Measurements from ENCODE around the gene NKX3-2. TPM values are rescaled to one million over a fixed set of nuclear protein-coding genes. Genes with fewer than 3 reads are reported as not detected.
"Not testable (repeated sequence)": the region's sequence is repeated elsewhere in the genome, so short reads cannot be mapped to it uniquely, and the experiment has no call there.

Gene NKX3-2
- total and polyA plus RNA-seq, 2 experiments from 2014 or later: under 0.01 TPM; not detected in 1

- Histone ChIP-seq H3K9me3 (ENCODE audit: low read depth) (no peaks in the 10 kb centered on the region), H3K36me3 (ENCODE audit: low read depth) (no peaks in the 10 kb centered on the region), H3K27me3 (replicated peaks; ENCODE audit: insufficient read depth) (no peaks in the 10 kb centered on the region), H3K9ac (no peak overlapping the region), H3K27ac (no peak overlapping the region), H3K4me3 (no peak overlapping the region), H3F3A (ENCODE audit: insufficient read depth) (peaks cover 13% of the 10 kb centered on the region), H3K79me2 (ENCODE audit: insufficient read depth) (no peaks in the 10 kb centered on the region), H4K20me1 (ENCODE audit: insufficient read depth) (no peaks in the 10 kb centered on the region), H3K4me2 (ENCODE audit: unreplicated experiment) (no peak overlapping the region), H3K4me1 (ENCODE audit: insufficient read depth) (peaks cover 16% of the 10 kb centered on the region), H3K9me2 (ENCODE audit: insufficient read depth) (no peaks in the 10 kb centered on the region), H2AFZ (no peak overlapping the region)
- DNase-seq: no peak
- TF ChIP-seq EZH2 (IDR thresholded peaks at IDR 0.05; ENCODE audit: insufficient read depth, poor library complexity, severe bottlenecking): no peak
- no peak for TF ChIP-seq EZH2phosphoT487 (IDR thresholded peaks at IDR 0.05; ENCODE audit: insufficient read depth, low read depth)
- 94 to 95% methylated on average over 1 of the region's 1 CpG for WGBS, 2 experiments (ENCODE audit: low coverage in 1 of 2, low lambda C conversion rate in 2 of 2, missing lambda C conversion rate in 2 of 2)
- in situ Hi-C loops (cut with MboI): no loop called here
Measured at GRCh38 chr4:13562876-13563275, 18.6 kb upstream of the NKX3-2 start.

GRCh38 chr4:13561673-13562072 is 17.4 kb upstream of the NKX3-2 start:
- 67 to 76% methylated on average over 4 of the region's 4 CpGs for WGBS, 2 experiments (ENCODE audit: low coverage in 1 of 2, low lambda C conversion rate in 2 of 2, missing lambda C conversion rate in 2 of 2)
- no peaks in the 10 kb centered on the region for H3K9me3 ChIP-seq (ENCODE audit: low read depth)
- H3K36me3 ChIP-seq (ENCODE audit: low read depth): no peaks in the 10 kb centered on the region
- H2AFZ ChIP-seq: no peak overlapping the region
- DNase-seq: no peak
- in situ Hi-C loops (cut with MboI): no loop called here
- no peak overlapping the region for H3K4me3 ChIP-seq
- no peaks in the 10 kb centered on the region for H3K9me2 ChIP-seq (ENCODE audit: insufficient read depth)
- no peaks in the 10 kb centered on the region for H3K27me3 ChIP-seq (replicated peaks; ENCODE audit: insufficient read depth)
- peaks cover 16% of the 10 kb centered on the region for H3K4me1 ChIP-seq (ENCODE audit: insufficient read depth)
- TF ChIP-seq EZH2 (IDR thresholded peaks at IDR 0.05; ENCODE audit: insufficient read depth, poor library complexity, severe bottlenecking) (no peak), EZH2phosphoT487 (IDR thresholded peaks at IDR 0.05; ENCODE audit: insufficient read depth, low read depth) (no peak)
- no peak overlapping the region for H3K9ac ChIP-seq
- H3F3A ChIP-seq (ENCODE audit: insufficient read depth): peaks cover 13% of the 10 kb centered on the region
- H3K79me2 ChIP-seq (ENCODE audit: insufficient read depth): no peaks in the 10 kb centered on the region
- no peak overlapping the region for H3K4me2 ChIP-seq (ENCODE audit: unreplicated experiment)
- H4K20me1 ChIP-seq (ENCODE audit: insufficient read depth): no peaks in the 10 kb centered on the region
- H3K27ac ChIP-seq: no peak overlapping the region

GRCh38 chr4:13560111-13560510 is 15.8 kb upstream of the NKX3-2 start:
- H3K9ac ChIP-seq; H2AFZ ChIP-seq; H3F3A ChIP-seq (ENCODE audit: insufficient read depth); H3K27ac ChIP-seq; in situ Hi-C loops (cut with MboI); H3K9me3 ChIP-seq (ENCODE audit: low read depth); DNase-seq; H3K9me2 ChIP-seq (ENCODE audit: insufficient read depth); H3K79me2 ChIP-seq (ENCODE audit: insufficient read depth); H4K20me1 ChIP-seq (ENCODE audit: insufficient read depth); H3K4me2 ChIP-seq (ENCODE audit: unreplicated experiment); H3K4me3 ChIP-seq; H3K27me3 ChIP-seq (replicated peaks; ENCODE audit: insufficient read depth); H3K36me3 ChIP-seq (ENCODE audit: low read depth): not testable (repeated sequence)
- 74% methylated on average over 5 of the region's 5 CpGs for WGBS, 2 experiments (ENCODE audit: low coverage in 1 of 2, low lambda C conversion rate in 2 of 2, missing lambda C conversion rate in 2 of 2)
- H3K4me1 ChIP-seq (ENCODE audit: insufficient read depth): peaks cover 16% of the 10 kb centered on the region

GRCh38 chr4:13559413-13559812 is 15.1 kb upstream of the NKX3-2 start:
- Histone ChIP-seq H3K4me2 (ENCODE audit: unreplicated experiment) (peak overlapping the region; percentile 48), H3F3A (ENCODE audit: insufficient read depth) (peaks cover 8% of the 10 kb centered on the region), H3K9me2 (ENCODE audit: insufficient read depth) (no peaks in the 10 kb centered on the region), H3K79me2 (ENCODE audit: insufficient read depth) (no peaks in the 10 kb centered on the region), H3K36me3 (ENCODE audit: low read depth) (no peaks in the 10 kb centered on the region), H3K9me3 (ENCODE audit: low read depth) (no peaks in the 10 kb centered on the region), H3K27me3 (replicated peaks; ENCODE audit: insufficient read depth) (no peaks in the 10 kb centered on the region), H3K4me1 (ENCODE audit: insufficient read depth) (peaks cover 16% of the 10 kb centered on the region), H3K4me3 (no peak overlapping the region; the same call in 1 of the 2 replicates), H2AFZ (peak overlapping the region; percentile 20; the same call in 1 of the 2 replicates), H4K20me1 (ENCODE audit: insufficient read depth) (no peaks in the 10 kb centered on the region), H3K27ac (no peak overlapping the region), H3K9ac (no peak overlapping the region)
- in situ Hi-C loops (cut with MboI): loop anchor here (10.0 kb wide), 1 partner anchor 825 kb away; no protein-coding TSS in a partner anchor
- WGBS, 2 experiments (ENCODE audit: low coverage in 1 of 2, low lambda C conversion rate in 2 of 2, missing lambda C conversion rate in 2 of 2): 3 to 6% methylated on average over 2 of the region's 2 CpGs
- TF ChIP-seq EZH2 (IDR thresholded peaks at IDR 0.05; ENCODE audit: insufficient read depth, poor library complexity, severe bottlenecking): no peak
- TF ChIP-seq EZH2phosphoT487 (IDR thresholded peaks at IDR 0.05; ENCODE audit: insufficient read depth, low read depth): no peak
- DNase-seq: peak; percentile 64

GRCh38 chr4:13558881-13559280 is 14.6 kb upstream of the NKX3-2 start:
- Histone ChIP-seq H2AFZ (peak overlapping the region; percentile 20; the same call in 1 of the 2 replicates), H3K4me1 (ENCODE audit: insufficient read depth) (peaks cover 16% of the 10 kb centered on the region), H3K36me3 (ENCODE audit: low read depth) (no peaks in the 10 kb centered on the region), H3F3A (ENCODE audit: insufficient read depth) (peaks cover 8% of the 10 kb centered on the region), H3K9me3 (ENCODE audit: low read depth) (no peaks in the 10 kb centered on the region), H3K9me2 (ENCODE audit: insufficient read depth) (no peaks in the 10 kb centered on the region), H4K20me1 (ENCODE audit: insufficient read depth) (no peaks in the 10 kb centered on the region), H3K27me3 (replicated peaks; ENCODE audit: insufficient read depth) (no peaks in the 10 kb centered on the region), H3K9ac (no peak overlapping the region), H3K79me2 (ENCODE audit: insufficient read depth) (no peaks in the 10 kb centered on the region), H3K27ac (no peak overlapping the region), H3K4me3 (no peak overlapping the region; the same call in 1 of the 2 replicates), H3K4me2 (ENCODE audit: unreplicated experiment) (peak overlapping the region; percentile 48)
- in situ Hi-C loops (cut with MboI): loop anchor here (10.0 kb wide), 1 partner anchor 824 kb away; no protein-coding TSS in a partner anchor
- TF ChIP-seq EZH2 (IDR thresholded peaks at IDR 0.05; ENCODE audit: insufficient read depth, poor library complexity, severe bottlenecking): no peak
- no peak for TF ChIP-seq EZH2phosphoT487 (IDR thresholded peaks at IDR 0.05; ENCODE audit: insufficient read depth, low read depth)
- no peak for DNase-seq
- WGBS, 2 experiments (ENCODE audit: low coverage in 1 of 2, low lambda C conversion rate in 2 of 2, missing lambda C conversion rate in 2 of 2): 13 to 22% methylated on average over 1 of the region's 1 CpG
